Stimulated activated CD8-positive, alpha-beta memory T cell treated with anti-CD3 and anti-CD28 coated beads, Interleukin-4, amount 100 ng/mL, for 24 hours (primary cell): ENCODE results near the gene RECK.
"Not testable (repeated sequence)": the region's sequence is repeated elsewhere in the genome, so short reads cannot be mapped to it uniquely, and the experiment has no call there.

ENCODE experiments used
- DNase-seq: peaks from one replicate; pipeline ENCODE4 v3.0.0-alpha.2; 2020; ENCODE audit warnings: low read depth

Gene RECK, protein sequence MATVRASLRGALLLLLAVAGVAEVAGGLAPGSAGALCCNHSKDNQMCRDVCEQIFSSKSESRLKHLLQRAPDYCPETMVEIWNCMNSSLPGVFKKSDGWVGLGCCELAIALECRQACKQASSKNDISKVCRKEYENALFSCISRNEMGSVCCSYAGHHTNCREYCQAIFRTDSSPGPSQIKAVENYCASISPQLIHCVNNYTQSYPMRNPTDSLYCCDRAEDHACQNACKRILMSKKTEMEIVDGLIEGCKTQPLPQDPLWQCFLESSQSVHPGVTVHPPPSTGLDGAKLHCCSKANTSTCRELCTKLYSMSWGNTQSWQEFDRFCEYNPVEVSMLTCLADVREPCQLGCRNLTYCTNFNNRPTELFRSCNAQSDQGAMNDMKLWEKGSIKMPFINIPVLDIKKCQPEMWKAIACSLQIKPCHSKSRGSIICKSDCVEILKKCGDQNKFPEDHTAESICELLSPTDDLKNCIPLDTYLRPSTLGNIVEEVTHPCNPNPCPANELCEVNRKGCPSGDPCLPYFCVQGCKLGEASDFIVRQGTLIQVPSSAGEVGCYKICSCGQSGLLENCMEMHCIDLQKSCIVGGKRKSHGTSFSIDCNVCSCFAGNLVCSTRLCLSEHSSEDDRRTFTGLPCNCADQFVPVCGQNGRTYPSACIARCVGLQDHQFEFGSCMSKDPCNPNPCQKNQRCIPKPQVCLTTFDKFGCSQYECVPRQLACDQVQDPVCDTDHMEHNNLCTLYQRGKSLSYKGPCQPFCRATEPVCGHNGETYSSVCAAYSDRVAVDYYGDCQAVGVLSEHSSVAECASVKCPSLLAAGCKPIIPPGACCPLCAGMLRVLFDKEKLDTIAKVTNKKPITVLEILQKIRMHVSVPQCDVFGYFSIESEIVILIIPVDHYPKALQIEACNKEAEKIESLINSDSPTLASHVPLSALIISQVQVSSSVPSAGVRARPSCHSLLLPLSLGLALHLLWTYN

DNA sequence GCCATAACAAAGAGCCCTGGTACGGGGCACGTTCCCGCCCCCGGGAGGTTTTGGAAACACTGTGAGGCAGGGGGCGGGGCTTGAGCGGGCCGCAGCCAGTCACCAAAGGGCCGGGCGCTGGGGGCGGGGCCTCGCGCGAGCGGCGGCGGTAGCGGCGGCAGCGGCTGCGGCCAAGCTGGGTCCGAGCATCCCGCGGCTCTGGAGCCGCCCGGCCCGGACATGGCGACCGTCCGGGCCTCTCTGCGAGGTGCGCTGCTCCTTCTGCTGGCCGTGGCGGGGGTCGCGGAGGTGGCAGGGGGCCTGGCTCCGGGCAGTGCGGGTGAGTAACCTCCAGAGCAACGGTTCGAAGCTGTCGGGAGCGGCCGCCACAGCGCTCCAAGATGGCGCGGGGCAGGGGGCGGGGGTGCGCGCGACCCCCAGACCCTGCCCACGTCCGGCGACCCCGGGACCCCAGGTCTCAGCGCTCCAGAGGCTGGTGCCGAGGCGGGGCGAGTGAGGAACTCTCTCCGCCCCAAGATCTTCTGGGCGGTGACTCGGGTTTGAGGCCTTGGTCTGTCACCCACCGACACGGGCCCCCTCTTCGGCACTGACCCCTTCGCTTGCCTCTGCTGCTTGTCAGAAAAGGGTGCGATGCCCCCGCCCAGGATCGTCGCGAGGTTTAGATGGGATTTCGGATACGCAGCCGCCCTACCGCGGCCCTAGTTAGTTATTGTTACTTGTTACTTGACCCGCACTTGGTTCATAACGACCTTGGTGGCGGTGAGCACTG, at the start of gene RECK:
Gene RECK (plus strand): TSS at position 134 of the 769 bp plus-strand sequence. CDS start 86 bp downstream, at position 220.
- peak; percentile 86 for DNase-seq

DNA sequence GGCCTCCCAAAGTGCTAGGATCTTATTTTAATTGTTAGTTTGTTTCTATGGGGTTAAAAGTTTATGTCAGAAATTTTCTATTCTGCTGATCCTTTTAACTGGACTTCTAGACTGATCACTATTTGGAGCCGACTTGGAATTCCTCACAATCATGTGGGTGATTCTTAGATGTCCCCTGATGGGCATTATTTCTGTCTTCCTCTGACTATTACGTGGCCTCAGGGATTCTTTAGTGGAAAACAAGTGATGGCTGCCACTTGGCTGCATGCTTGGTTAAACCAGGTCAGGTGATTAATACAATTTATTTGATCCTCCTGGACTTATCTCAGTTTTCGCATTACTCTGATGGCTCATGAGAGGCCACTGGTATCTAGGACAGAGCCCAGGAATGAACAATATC, 46.6 kb upstream of the RECK start:
- no peak for DNase-seq

DNA sequence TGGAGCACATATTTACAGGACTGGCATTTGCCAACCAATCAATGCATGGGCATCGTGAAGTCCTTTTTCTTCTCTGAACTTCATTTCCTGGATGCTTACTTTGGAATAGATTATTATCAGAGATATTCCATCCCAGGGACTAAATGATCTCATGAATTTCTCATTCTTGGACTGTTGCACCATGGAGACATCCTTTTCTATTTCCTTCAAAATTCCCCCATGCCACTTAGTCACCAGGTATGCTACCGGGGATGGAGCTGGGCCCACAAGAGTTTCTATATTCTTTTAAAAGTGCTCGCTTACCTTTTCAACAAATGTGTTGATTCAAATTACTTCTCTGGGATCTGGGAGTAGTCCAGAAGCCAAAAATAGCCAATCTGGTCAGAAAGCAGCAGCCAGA, 43.6 kb upstream of the RECK start:
- not testable (repeated sequence) for DNase-seq

DNA sequence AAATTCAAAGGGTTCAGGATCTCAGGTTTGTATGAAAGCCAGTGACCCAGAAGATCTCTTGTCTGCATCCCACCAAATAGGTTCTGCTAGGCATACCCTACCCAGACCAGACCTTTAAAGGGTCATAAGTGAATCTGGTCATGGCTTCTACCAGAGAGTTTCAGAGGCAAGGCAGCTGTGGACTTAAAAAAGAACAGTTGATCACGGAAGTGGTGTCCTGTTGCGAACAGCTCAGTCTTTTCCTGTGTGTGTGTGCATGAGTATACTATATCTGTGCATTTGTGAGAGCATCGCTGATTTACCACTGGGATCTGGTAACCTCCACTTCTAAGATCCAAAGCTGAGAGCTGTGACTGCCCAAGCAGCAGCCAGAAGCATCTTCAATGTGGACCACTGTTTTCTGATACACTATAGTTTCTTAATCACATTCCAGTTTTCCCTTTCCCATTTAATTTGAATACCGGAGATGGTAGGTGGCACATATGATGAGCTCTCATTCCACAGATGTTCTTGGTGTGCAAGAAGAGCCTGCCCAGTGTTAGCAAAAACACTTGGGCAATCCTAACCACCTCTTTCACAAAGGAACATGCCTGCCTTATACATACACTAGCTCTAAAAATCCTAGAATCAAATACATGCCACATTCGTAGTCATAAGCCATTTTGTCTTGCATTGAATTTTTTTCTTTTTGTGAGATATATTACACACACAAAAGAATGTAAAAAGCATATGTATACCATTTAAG, 42.6 kb upstream of the RECK start:
- DNase-seq, result no peak

DNA sequence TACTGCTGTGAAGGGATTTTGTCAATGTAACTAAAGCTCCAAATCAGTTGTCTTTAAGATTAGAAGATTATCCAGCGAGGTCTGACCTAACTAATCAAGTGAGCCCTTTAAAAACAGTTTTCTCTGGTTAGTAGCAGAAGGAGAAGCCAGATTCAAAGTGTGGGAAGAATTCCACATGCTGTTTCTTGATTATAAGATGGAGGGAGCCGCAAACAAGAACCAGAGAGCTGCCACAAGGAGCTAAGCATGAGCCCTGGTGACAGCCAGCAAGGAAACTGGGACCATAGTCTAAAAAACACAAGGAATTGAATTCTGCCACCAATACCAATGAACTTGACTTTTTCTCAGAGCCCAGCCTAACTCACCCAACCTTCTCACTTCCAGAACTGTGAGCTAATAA, 41.8 kb upstream of the RECK start:
- DNase-seq, result no peak

- DNase-seq, result no peak
These were observed 40.2 kb upstream of the RECK start for GRCh38 chr9:35996358-35996970.

DNA sequence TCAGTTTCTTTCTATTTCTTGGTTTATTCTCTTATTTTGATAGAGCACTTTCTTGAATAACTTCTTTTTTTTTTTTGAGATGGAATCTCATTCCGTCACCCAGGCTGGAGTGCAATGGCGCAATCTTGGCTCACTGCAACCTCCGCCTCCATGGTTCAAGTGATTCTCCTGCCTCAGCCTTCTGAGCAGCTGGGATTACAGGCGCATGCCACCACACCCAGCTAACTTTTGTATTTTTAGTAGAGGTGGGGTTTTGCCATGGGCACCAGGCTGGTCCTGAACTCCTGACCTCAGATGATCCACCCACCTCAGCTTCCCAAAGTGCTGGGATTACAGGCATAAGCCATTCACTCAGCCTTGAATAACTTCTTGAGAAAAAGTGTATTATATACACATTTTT, 39.7 kb upstream of the RECK start:
- DNase-seq, result not testable (repeated sequence)

DNA sequence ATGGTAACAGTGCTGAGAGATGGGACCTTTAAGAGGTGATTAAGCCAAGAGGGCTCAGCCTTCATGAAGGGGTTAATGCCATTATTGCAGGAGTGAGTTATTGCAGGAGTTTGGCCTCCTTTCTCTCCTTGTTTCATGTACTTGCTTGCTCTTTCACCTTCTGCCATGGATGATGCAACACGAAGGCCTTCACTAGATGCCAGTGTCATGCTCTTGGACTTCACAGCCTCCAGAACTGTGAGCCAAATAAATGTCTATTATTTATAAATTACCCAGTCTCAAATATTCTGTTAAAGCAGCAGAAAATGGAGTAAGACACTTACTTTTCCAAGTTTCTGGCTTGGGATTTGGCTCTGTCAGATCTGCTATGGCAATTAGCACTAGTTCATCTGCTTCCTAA, 38.4 kb upstream of the RECK start:
- no peak for DNase-seq

GRCh38 chr9:36005891-36006290, 30.8 kb upstream of the RECK start:
- no peak for DNase-seq

DNA sequence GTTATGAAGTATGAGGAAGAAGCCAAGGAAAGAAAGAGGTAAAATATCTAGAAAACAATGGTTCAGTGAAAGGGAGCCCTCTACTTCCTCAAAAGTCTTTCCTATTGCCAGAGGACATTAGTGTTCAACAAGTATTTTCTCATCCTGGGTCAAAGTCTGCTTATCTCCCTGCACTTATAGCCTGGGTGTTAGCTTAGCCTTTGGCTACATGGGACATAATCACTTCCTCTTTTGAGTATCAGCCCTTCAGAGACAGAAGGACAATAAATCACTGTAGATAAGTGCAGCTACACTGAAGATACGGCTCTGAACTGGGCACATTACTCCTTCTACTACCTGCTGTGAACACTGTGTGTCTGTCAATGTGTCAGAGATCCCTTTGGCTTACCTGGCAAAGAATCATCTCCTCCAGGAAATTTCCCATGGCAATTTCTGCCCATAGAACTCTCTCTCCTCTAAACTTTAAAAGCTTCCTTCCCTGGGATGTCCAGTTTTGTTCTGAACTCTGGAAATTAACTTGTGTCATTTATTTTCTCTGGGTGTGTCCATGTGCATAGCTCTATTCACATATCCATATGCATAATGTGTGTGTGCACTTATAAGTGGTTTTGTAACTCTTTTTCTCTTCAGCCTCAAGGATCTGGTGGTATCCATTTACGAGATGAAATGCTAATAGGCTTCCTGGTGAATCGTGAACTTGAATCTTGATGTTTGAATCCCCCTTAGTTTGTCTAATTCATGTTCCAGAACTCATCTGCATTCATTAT, 30.0 kb upstream of the RECK start:
- no peak for DNase-seq

DNA sequence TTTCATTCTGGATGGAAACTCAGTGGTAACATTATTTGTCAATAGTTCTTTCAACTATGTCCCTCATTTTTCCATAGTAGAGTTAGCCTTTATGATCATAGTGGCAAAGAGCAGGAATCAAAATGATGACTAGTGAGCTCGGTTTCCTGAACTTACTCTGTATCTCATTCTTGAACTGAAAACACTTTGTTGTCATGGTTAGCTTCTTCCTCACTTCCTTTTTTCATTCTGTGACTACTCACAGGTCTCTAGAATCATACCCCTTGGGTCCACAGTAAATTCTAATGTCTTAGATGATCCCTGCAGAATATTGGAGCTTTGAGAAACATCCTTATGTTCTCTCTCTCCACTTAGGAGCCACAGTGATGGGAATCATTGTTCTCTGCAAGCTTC, 29.4 kb upstream of the RECK start:
- DNase-seq, result no peak

GRCh38 chr9:36007852-36008251, 28.9 kb upstream of the RECK start:
- DNase-seq, result no peak

GRCh38 chr9:36008774-36009300, 27.9 kb upstream of the RECK start:
- DNase-seq, result peak; percentile 39

- DNase-seq, result no peak
These were observed 25.3 kb upstream of the RECK start for GRCh38 chr9:36011379-36011778.

GRCh38 chr9:36017278-36017677, 19.4 kb upstream of the RECK start:
- no peak for DNase-seq

- no peak for DNase-seq
These were observed 18.6 kb upstream of the RECK start for GRCh38 chr9:36018129-36018528.

DNA sequence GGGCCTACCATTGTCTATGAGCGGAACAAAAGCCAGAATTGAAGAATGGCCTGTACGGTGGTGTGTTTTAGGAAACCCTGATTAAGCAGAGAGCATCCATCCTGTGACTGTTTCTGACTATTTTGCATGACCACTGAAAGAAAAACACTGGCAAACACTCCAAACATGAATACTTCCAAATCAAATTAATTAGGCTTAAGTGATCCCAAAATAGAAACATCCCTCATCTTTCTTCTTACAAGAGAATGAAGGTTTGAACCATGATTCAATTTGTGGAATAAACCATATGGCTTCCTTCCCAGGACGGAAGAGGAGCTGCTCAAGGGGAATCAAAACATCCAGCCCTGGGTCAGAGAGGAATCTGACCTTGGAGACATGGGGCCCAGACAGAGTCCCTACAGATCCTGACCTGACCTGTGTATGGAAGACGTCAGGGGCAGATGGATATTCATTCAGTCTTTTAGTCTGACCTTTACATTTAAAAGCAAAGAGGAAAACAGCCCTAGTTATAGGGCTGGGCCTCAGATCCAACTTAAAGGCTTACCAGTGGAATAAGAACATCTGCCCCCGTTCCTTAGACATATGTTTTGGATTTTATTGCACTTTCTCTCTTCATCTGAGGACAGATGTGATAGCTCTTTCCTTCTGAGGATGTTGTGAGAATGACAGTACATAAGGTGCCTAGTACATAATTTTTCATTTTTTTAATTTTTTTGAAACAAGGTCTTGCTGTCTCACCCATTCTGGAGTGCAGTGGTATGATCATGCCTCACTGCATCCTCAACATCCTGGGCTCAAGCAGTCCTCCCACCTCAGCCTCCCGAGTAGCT, 17.6 kb upstream of the RECK start:
- DNase-seq, result no peak

DNA sequence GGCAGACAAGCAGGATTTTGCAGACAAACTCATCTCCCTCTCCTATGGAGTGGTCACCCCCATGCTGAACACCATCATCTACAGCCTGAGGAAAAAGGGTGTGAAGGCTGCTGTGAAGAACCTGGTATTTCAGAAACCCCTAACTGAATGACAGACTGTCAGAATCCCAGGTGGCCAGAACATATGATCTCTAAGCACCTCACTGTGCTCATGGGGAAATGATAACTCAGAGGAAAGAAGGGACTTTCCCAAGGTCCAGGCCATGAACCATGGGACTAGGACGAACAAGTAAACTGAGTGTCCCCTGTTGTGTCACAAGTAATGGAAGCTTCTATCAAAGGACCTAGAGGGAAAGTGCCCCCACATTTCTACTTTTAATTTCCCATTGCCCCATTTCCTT, 14.7 kb upstream of the RECK start:
- no peak for DNase-seq
